Immature natural killer cell (primary cell): ENCODE results near the gene BRIP1. TPM values are rescaled to one million over a fixed set of nuclear protein-coding genes. Genes with fewer than 3 reads are reported as not detected.
A peak's percentile ranks its signal among the peaks of the same experiment; 100 is the strongest.

Experiments used
- DNase-seq, 3 donors: peaks; one replicate each; pipeline ENCODE4 v3.0.0; 2022; ENCODE audit warnings: mixed read lengths in 1 of 3
- H3K27ac Mint-ChIP-seq, 6 donors: one replicate each; pipeline ENCODE4 v1.8.0; 2020; ENCODE audit warnings: mixed read lengths in 6 of 6, mild to moderate bottlenecking in 5 of 6, inconsistent platforms in 4 of 6, moderate library complexity in 3 of 6
- H3K27me3 Mint-ChIP-seq, 3 donors: one replicate each; pipeline ENCODE4 v1.8.0; 2020 to 2021; ENCODE audit warnings: low read depth in 3 of 3, mild to moderate bottlenecking in 3 of 3, mixed read lengths in 3 of 3, moderate library complexity in 3 of 3, inconsistent platforms in 1 of 3
- H3K36me3 Mint-ChIP-seq, 3 donors: one replicate each; pipeline ENCODE4 v1.8.0; 2020; ENCODE audit warnings: mixed read lengths in 3 of 3, inconsistent platforms in 2 of 3, mild to moderate bottlenecking in 2 of 3
- H3K4me1 Mint-ChIP-seq, 2 donors: one replicate each; pipeline ENCODE4 v1.8.0; 2020; ENCODE audit warnings: inconsistent platforms in 2 of 2, mild to moderate bottlenecking in 2 of 2, mixed read lengths in 2 of 2, moderate library complexity in 1 of 2
- H3K4me3 Mint-ChIP-seq, 5 donors: one replicate each; pipeline ENCODE4 v1.8.0; 2020; ENCODE audit warnings: mild to moderate bottlenecking in 5 of 5, mixed read lengths in 5 of 5, inconsistent platforms in 3 of 5, moderate library complexity in 3 of 5
- H3K9me3 Mint-ChIP-seq, 6 donors: one replicate each; pipeline ENCODE4 v1.8.0; 2020; ENCODE audit warnings: mild to moderate bottlenecking in 6 of 6, mixed read lengths in 6 of 6, inconsistent platforms in 4 of 6, moderate library complexity in 3 of 6
- polyA plus RNA-seq, 3 donors: library from polyadenylated mRNA; unstranded; fragments of 300-500 nt; fragmentation: Illumina TruSeq; gene quantifications; one replicate each; pipeline ENCODE4 v1.2.3, GENCODE V29; 2021

BRIP1 gene
- polyA plus RNA-seq, 3 donors from 2014 or later = 0.68 to 2.4 (median 0.72) TPM

DNA sequence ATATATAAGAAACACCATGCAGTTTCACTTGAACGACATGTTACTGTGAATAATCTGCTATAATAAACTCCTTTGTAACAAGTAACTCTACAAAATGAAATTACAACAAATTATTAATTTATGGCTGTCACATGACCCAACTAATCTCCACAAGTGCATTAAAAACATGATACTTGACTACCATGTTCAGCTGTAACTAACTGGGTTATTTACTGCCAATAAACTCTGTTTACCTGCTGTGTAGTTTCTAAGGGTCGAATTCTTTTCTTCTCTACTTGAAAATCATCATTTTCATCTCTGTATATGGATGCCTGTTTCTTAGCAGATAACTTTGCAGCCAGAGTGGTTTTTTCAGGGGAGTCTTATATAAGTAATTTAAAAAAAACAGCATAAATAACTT lies 14.4 kb downstream of the BRIP1 start:
- no peaks in the 10 kb centered on the region for H3K4me1 Mint-ChIP-seq
- H3K9me3 Mint-ChIP-seq = no peaks in the 10 kb centered on the region
- no peaks in the 10 kb centered on the region for H3K27me3 Mint-ChIP-seq
- H3K4me3 Mint-ChIP-seq = no peak overlapping the region
- H3K36me3 Mint-ChIP-seq = peaks cover 0 to 15% (median 3%) of the 10 kb centered on the region in 3 donors
- H3K27ac Mint-ChIP-seq = no peak overlapping the region
- DNase-seq = no peak

DNA sequence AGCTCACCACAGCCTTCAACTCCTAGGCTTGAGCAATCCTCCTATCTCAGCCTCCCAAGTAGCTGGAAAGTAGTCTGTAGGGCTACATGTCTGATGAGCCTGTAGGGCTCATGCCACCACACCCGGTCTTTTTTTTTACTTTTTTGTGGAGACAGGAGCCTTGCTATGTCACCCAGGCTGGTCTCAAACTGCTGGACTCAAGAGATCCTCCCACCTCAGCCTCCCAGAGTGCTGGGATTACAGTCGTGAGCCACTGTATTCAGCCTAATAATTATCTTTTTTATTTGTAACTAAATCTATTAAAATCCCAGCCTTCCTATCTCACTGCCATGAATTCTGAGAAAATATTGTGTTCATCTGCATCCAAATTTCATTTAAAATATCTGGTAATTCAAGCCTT lies 15.1 kb downstream of the BRIP1 start:
- no peak for DNase-seq
- Mint-ChIP-seq H3K9me3 (no peaks in the 10 kb centered on the region), H3K4me1 (no peaks in the 10 kb centered on the region), H3K27ac (no peak overlapping the region), H3K4me3 (no peak overlapping the region), H3K36me3 (peaks cover 0 to 15% (median 3%) of the 10 kb centered on the region in 3 donors), H3K27me3 (no peaks in the 10 kb centered on the region)

DNA sequence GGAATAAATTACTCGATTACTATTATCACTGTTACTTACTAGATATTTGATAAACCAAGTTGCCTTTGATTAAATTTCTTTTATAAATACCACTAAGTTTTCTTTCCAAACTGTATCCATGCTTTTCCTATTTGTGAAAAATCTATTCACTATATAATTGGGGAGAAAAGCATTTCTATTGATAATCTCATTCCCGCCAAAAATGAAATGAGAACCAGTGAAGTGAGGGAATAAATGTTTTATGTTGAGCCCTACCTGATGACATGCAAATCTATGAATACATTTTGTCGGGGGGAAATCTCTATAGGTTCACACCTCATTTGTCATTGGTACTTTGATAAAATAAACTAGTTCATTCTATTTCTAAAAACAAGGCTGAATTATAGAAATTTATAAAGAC lies 15.7 kb downstream of the BRIP1 start:
- Mint-ChIP-seq H3K9me3 (no peaks in the 10 kb centered on the region), H3K4me1 (no peaks in the 10 kb centered on the region), H3K36me3 (peaks cover 0 to 15% (median 3%) of the 10 kb centered on the region in 3 donors), H3K27ac (no peak overlapping the region), H3K4me3 (no peak overlapping the region), H3K27me3 (no peaks in the 10 kb centered on the region)
- DNase-seq = no peak

DNA sequence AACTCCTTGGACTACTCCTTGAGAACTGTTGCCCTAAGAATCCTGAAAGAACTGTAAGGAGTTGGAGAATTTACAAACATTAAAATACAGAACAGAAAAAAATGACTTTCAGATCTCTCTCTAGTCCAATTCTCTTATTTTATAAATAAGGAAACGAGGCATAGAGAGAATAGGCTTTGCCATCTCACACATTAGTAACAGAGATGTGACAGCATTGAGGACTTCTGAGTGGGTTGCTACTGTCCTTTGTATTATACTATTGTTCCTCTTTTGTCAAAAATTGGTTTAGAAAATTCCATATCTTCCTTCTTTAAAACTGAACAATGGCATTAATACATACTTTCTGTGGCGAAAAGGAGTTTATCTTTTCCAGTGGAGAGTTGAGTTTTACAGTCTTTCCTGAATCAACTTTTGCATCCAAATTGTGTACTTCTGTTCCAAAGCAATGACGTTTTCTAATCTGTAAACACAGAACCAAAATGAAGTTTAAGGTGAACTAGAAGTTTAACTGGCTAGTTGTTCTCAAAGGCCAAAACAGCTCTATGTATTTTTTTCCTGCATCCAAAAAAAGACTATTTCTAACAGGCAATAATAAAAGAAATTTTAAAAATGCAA lies 16.5 kb downstream of the BRIP1 start:
- Mint-ChIP-seq H3K4me3 (no peak overlapping the region), H3K27me3 (no peaks in the 10 kb centered on the region)

DNA sequence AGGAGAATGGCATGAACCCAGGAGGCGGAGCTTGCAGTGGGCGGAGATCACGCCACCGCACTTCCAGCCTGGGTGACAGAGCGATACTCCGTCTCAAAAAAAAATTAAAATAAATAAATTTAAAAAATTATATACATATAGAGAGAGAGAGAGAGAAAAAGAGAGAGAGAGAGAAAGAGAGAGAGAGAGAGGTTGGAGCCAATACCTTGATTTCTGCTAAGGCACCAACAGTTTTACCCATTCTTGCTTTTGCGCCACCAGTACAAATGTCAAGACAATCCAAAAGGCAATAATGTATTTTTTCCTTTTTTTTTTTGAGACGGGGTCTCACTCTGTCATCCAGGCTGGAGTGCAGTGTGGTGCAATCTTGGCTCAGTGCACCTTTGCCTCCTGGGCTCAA lies 17.2 kb downstream of the BRIP1 start:
- H3K36me3 Mint-ChIP-seq = peaks cover 0 to 15% (median 3%) of the 10 kb centered on the region in 3 donors
- no peaks in the 10 kb centered on the region for H3K27me3 Mint-ChIP-seq
- no peaks in the 10 kb centered on the region for H3K9me3 Mint-ChIP-seq
- DNase-seq = no peak
- H3K27ac Mint-ChIP-seq = no peak overlapping the region
- no peak overlapping the region for H3K4me3 Mint-ChIP-seq
- H3K4me1 Mint-ChIP-seq = no peaks in the 10 kb centered on the region

More for the DNA sequence above, 16.5 kb downstream of the BRIP1 start:
- Mint-ChIP-seq H3K4me1 (no peaks in the 10 kb centered on the region), H3K9me3 (no peaks in the 10 kb centered on the region), H3K36me3 (peaks cover 0 to 15% (median 3%) of the 10 kb centered on the region in 3 donors), H3K27ac (no peak overlapping the region)
- DNase-seq = no peak

DNA sequence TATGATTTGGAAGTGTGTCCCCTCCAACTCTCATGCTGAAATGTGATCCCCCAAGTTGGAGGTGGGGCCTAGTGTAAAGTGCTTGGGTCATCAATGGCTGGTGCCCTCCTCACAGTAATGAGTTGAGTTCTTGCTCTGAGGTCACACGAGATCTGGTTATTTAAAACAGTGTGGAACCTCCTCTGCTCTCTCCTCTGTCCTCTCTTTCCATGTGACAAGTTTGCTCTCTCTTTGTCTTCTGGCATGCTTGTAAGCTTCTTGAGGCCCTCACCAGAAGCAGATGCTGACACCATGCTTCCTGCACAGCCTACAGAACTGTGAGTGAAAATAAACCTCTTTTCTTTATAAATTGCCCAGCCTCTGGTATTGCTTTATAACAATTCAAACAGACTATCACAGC lies 19.9 kb downstream of the BRIP1 start:
- Mint-ChIP-seq H3K9me3 (no peaks in the 10 kb centered on the region), H3K27me3 (no peaks in the 10 kb centered on the region), H3K4me3 (no peak overlapping the region), H3K36me3 (peaks cover 0 to 15% (median 3%) of the 10 kb centered on the region in 3 donors), H3K27ac (no peak overlapping the region), H3K4me1 (no peaks in the 10 kb centered on the region)
- DNase-seq = no peak

DNA sequence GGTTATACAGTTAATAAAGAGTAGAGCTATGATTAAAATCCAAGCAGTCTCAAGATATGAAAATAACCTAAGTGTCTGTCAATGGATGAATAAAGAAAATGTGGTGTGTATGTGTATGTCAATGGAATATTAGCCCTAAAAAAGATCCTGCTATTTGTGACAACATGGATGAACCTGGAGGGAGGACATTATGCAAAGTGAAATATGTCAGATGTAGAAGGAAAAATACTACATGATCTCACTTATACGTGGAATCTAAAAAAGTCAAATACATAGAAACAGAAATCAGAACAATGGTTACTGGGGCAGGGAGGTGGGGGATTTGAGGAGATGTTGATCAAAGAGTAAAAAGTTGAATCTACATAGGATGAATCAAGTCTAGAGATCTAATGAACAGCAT lies 20.4 kb downstream of the BRIP1 start:
- Mint-ChIP-seq H3K27me3 (no peaks in the 10 kb centered on the region), H3K4me1 (no peaks in the 10 kb centered on the region), H3K27ac (no peak overlapping the region), H3K4me3 (no peak overlapping the region), H3K36me3 (peaks cover 0 to 15% (median 3%) of the 10 kb centered on the region in 3 donors), H3K9me3 (no peaks in the 10 kb centered on the region)
- no peak for DNase-seq

DNA sequence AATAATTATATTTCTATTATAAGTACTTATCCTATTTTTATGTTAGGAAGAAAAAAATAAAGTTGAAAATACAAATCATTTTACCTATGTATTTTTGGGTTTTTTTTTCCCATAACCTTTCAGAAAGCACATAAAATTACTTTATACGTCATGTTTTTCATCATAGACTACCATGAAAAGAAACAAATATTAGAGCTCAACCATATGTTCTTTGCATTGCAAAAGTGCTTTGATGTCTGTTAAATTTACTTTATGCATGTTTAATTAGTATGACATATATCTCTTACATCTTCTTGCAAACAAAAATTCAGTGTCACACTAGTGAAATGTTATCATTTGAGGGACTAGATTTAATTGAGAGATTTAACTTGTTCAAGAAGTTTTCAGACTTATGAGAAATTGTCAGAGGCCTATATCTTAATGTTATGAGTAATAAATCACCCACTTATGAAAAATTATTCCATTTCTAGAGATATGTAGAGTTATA lies 24.0 kb downstream of the BRIP1 start:
- Mint-ChIP-seq H3K36me3 (peaks cover 0 to under 1% (median 0%) of the 10 kb centered on the region in 3 donors), H3K4me1 (no peaks in the 10 kb centered on the region), H3K27me3 (no peaks in the 10 kb centered on the region), H3K9me3 (no peaks in the 10 kb centered on the region), H3K4me3 (no peak overlapping the region), H3K27ac (no peak overlapping the region)
- DNase-seq = no peak

DNA sequence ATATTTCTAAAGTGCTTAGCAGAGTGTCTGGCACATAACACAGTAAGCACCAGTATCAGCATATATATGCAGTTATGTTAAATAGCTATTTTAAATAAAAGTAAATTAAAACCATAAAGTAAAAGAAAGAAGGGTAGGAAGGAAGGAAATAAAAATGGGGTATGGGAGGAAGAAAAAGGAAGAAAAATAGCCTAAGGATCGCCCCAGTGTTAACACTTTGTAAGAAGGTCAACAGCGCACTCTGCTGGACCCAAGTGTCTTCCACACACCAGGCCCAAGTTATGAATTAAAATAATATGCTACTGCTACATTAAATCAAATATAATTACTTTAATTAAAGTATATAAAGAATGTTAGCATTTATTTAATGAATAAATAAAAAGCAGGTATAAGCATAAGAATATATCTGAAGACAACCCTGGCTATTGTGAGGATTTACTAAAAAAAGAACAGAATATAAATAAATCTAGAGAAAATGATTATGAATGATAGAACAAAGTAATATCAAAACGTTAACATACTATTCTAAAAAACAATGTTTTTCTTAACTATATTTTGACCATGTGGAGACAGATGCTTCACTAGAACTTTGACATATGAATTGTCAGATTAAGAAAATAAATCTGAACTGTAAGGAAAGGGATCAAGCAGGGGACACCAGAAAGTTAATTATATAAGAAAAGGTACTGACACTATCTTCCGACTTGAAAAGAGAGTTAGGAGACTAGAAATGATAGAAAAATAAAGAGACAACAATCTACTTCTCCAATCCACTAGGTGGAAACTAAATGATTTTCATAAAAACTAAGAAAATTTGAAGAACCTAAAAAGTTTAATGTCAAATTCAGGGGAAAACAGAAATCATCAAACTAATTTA lies 25.9 kb downstream of the BRIP1 start:
- H3K36me3 Mint-ChIP-seq = no peaks in the 10 kb centered on the region
- peak; percentile 22 to 44 (median 30) for DNase-seq
- no peak overlapping the region for H3K4me3 Mint-ChIP-seq
- H3K9me3 Mint-ChIP-seq = no peaks in the 10 kb centered on the region
- no peaks in the 10 kb centered on the region for H3K4me1 Mint-ChIP-seq
- no peak overlapping the region for H3K27ac Mint-ChIP-seq
- H3K27me3 Mint-ChIP-seq = no peaks in the 10 kb centered on the region

DNA sequence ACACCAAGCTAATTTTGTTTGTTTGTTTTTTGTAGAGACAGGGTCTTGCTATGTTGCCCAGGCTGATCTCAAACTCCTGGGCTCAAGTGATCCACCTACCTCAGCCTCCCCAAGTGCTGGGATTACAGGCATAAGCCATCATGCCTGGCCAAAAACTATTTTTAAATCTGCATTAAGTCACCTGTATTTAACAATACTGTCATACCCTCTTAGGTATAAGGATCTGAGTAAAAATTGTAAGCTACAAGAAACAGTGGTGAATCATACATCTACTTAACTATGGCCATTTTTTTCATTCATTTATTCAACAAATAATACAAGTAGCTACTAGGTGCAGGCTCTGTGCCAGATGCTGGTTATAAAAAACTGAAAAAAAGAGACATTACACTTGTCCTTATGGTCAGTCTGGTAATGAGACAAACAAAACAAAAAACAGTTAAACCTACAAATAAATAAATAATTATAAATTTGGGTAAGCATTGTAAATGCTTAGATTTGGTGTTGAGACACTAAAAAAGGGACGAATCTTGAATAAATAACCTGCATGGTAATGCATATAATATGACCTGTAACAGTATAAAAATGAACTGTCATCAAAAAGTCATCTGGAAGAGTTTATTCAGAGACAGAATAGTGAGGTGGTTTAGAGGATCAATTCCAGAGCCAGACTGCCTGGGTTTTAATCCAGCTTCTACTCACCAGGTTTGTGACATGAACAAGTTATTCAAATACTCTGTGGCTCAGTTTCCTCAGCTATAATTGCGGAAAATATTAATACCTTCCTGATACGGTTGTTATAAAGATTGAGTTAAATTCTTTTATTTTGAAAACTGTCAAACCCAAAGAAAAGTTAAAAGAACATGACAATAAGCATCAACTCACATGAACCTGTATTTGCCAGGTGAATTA lies 26.8 kb downstream of the BRIP1 start:
- DNase-seq = no peak
- no peaks in the 10 kb centered on the region for H3K4me1 Mint-ChIP-seq
- no peak overlapping the region for H3K4me3 Mint-ChIP-seq
- no peaks in the 10 kb centered on the region for H3K9me3 Mint-ChIP-seq
- no peak overlapping the region for H3K27ac Mint-ChIP-seq
- no peaks in the 10 kb centered on the region for H3K36me3 Mint-ChIP-seq
- no peaks in the 10 kb centered on the region for H3K27me3 Mint-ChIP-seq

DNA sequence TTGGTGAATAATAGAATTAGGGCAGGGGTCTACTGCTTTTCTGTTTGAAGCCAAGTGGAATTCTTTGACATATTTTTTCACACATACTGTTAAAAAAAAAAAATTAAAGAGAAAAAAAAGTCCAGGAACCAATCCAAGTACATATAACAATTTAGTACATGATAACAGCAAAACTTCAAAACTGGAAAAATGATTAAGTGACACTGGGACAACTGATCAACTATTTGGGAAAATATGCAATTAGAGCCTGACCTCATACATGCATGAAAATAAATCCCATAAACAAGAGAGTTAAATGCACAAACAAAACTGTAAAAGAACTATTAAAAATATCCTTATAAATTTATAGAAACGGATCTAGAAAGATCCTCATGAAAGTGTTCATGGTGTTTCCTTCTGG lies 27.7 kb downstream of the BRIP1 start:
- no peaks in the 10 kb centered on the region for H3K36me3 Mint-ChIP-seq
- H3K27ac Mint-ChIP-seq = no peak overlapping the region
- no peak for DNase-seq
- no peaks in the 10 kb centered on the region for H3K27me3 Mint-ChIP-seq
- H3K9me3 Mint-ChIP-seq = no peaks in the 10 kb centered on the region
- no peaks in the 10 kb centered on the region for H3K4me1 Mint-ChIP-seq
- H3K4me3 Mint-ChIP-seq = no peak overlapping the region

DNA sequence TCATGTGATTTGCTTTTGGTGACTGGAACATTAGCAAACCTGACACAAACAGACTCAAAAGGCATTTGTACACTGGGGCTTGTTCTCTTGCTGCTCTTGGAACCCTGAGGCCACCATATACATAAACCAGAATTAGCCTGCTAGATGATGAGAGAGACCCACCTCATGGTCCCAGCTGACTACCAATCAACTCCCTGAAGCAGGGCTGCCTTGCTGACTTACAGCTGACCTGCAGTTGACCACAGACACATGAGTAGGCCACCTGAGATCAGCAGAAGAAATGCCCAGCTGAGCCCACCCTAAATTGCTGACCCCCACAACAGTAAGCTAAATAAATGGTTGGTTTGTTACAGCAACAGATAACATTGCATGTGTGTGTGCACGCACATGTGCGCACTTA lies 28.7 kb downstream of the BRIP1 start:
- Mint-ChIP-seq H3K27ac (no peak overlapping the region), H3K4me3 (no peak overlapping the region), H3K9me3 (no peaks in the 10 kb centered on the region)

DNA sequence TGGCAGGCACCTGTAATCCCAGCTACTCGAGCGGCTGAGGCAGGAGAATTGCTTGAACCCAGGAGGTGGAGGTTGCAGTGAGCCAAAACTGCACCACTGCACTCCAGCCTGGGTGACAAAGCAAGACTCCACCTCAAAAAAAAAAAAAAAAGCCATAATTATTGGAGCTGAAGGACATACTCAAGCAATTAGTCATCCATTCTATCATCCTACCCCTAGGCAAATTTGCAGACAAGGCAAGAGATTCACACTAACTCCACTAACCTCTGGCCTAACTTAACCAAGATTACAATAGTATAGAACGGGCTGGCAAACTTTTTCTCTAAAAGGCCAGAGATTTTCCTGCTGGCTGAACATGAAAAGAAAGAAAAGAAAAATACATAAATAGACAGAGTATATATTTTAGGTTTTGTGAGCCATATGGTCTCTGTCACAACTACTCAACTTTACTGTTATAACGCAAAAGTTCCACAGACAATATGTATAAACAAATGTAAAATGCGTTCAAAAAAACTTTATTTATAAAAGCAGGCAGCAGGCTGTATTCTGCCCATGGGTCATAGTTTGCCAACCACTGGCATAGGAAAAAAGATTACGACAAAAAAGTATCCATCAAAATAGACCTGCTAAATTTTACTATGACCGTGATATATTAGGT lies 29.7 kb downstream of the BRIP1 start:
- Mint-ChIP-seq H3K4me3 (no peak overlapping the region), H3K27ac (no peak overlapping the region), H3K9me3 (no peaks in the 10 kb centered on the region), H3K4me1 (no peaks in the 10 kb centered on the region), H3K36me3 (peaks cover 0 to 3% (median 0%) of the 10 kb centered on the region in 3 donors), H3K27me3 (peaks cover 0 to 2% (median 0%) of the 10 kb centered on the region in 3 donors)
- DNase-seq = no peak

More for the DNA sequence above, 28.7 kb downstream of the BRIP1 start:
- no peak for DNase-seq
- Mint-ChIP-seq H3K4me1 (no peaks in the 10 kb centered on the region), H3K36me3 (peaks cover 0 to under 1% (median 0%) of the 10 kb centered on the region in 3 donors), H3K27me3 (peaks cover 0 to under 1% (median 0%) of the 10 kb centered on the region in 3 donors)
